Lower lobe of right lung (tissue), 2 donors: ENCODE data around the gene KCNK6. TPM values are rescaled to one million over a fixed set of nuclear protein-coding genes. Genes with fewer than 3 reads are reported as not detected.

Experiments used
- ATAC-seq, 2 donors: fragments of 200-7000 bp; cut with Tn5 transposase; one replicate each; pipeline ENCODE4 v1.9.1; 2020 to 2022; ENCODE audit warnings: mild to moderate bottlenecking in 2 of 2, moderate library complexity in 2 of 2
- DNase-seq: peaks from one replicate; pipeline ENCODE4 v3.0.0-alpha.2; 2020
- H3K27ac ChIP-seq: fragments of 200-600 bp; one replicate; pipeline ENCODE4 v1.8.0; 2022
- H3K27me3 ChIP-seq: fragments of 200-600 bp; one replicate; pipeline ENCODE4 v1.8.0; 2022; ENCODE audit warnings: low read depth
- H3K36me3 ChIP-seq: fragments of 200-600 bp; one replicate; pipeline ENCODE4 v1.8.0; 2022; ENCODE audit warnings: mild to moderate bottlenecking
- H3K4me1 ChIP-seq: fragments of 200-600 bp; one replicate; pipeline ENCODE4 v1.8.0; 2022
- H3K4me3 ChIP-seq: fragments of 200-600 bp; one replicate; pipeline ENCODE4 v1.8.0; 2022; ENCODE audit warnings: mild to moderate bottlenecking
- H3K9me3 ChIP-seq: fragments of 200-600 bp; one replicate; pipeline ENCODE4 v1.8.0; 2022
- intact Hi-C: fragments of 100-400 bp; cut with DNase I; formaldehyde crosslinking; loops from one replicate; pipeline ENCODE4 v1.11.0; 2022
- total RNA-seq: library from RNA; stranded (reverse); fragmentation: NEBNext Ultra II Directional; extraction: Animal tissue kit (Norgen Biotek cat#: 25700); gene quantifications from one replicate; pipeline ENCODE4 v1.2.1, GENCODE V29; 2021
- TF ChIP-seq, protein P1 (sequence below): fragments of 200-600 bp; IDR thresholded peaks from one replicate; pipeline ENCODE4 v1.8.0; 2022; ENCODE audit warnings: antibody characterized with exemption, mild to moderate bottlenecking
- donor health status: DM: no; HTN: yes; CAD: no; lungs with severe emphysema.

Gene KCNK6
- total RNA-seq, 1 donor from 2014 or later: 11.5 TPM

DNA sequence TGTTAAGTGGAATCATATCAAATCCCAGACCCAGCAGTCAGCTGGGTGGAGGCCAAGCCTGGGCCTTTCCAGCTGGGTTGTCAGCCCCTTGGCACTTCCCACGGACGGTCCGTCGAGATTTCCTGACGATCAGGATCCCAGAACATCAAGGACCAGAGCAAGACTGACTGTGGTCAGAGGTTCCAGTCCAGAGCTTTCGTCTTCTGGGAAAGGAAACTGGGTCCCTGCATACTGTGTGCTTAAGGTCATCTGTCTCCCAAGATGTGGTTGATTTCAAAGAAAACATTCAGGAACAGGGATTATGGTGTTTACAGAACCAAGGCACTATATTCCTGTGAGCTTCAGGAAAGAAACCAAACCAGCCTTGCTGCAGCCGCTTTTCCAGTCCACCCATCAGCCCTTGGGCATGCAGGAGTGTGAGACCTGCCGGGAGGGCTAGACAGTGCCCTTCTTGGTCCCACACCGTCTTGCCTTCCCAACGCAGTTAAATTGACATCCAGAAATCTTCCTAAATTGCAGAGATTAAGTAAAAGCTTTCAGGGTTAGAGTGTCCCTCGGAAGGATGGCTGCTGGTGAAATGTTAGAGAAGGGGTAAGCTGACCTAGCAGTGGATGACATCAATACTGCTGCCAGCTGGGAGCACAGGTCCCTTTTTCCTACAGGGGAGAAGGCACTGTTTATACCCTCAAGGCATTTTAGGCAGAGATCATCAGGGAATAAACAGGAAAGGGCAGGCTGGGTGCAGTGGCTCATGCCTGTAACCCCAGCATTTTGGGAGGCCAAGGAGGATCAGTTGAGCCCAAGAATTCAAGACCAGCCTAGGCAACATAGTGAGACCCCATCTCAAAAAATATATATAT is 20.6 kb upstream of the KCNK6 start:
- Histone ChIP-seq H3K4me1 (peaks cover 9% of the 10 kb centered on the region), H3K36me3 (peaks cover 4% of the 10 kb centered on the region), H3K27ac (peak overlapping the region; percentile 25), H3K4me3 (no peak overlapping the region), H3K9me3 (no peaks in the 10 kb centered on the region), H3K27me3 (no peaks in the 10 kb centered on the region)
- DNase-seq (no peak), ATAC-seq (no peak)
- intact Hi-C loops: no loop called here
- TF ChIP-seq, protein P1, sequence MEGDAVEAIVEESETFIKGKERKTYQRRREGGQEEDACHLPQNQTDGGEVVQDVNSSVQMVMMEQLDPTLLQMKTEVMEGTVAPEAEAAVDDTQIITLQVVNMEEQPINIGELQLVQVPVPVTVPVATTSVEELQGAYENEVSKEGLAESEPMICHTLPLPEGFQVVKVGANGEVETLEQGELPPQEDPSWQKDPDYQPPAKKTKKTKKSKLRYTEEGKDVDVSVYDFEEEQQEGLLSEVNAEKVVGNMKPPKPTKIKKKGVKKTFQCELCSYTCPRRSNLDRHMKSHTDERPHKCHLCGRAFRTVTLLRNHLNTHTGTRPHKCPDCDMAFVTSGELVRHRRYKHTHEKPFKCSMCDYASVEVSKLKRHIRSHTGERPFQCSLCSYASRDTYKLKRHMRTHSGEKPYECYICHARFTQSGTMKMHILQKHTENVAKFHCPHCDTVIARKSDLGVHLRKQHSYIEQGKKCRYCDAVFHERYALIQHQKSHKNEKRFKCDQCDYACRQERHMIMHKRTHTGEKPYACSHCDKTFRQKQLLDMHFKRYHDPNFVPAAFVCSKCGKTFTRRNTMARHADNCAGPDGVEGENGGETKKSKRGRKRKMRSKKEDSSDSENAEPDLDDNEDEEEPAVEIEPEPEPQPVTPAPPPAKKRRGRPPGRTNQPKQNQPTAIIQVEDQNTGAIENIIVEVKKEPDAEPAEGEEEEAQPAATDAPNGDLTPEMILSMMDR: no peak

DNA sequence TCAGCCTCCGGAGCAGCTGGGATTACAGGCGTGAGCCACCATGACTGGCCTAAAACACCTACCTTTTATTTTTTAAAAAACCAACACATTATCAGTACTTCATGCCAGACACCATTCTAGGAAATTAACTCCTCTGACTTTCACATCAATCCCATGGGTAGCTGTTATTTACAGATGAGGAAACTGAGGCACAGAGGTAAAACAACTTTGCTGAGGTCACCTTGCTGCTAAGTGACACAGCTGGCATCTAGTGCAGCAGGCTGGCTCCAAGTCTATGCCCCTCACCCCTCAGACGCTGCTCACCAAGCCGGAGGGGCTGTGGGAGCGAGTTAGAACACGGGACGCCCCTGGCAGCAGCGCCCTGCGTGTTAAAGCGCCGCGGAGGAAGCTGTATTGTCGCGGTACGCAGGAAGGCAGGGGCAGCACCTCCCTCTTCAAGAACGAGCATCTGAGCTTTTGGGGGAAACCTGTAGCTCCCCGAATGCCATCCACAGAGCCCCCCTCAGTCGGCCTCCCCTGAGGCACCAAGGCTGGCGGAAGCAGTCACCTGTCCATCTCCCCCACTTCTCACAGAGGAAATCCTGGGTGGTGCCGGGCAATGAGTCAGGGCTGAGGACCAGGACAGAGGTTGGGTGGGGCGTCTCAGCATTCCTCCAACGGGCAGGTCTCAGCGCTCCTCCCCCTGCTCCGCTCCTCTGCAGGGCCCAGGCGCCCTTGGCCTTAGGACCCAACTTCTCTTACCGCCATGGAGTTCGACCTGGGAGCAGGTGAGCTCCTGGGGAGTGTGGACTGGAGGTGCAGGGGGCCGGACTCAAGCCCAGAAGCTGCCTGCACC is 15.9 kb upstream of the KCNK6 start, which contains the start of gene C19orf33:
C19orf33 (plus strand) TSS at position 735 of the 835 bp plus-strand sequence; CDS start at position 746, 11 bp downstream.
- Histone ChIP-seq H3K4me1 (peaks cover 20% of the 10 kb centered on the region), H3K27ac (peak within 1 kb of the TSS; percentile 83), H3K27me3 (no peaks in the 10 kb centered on the region), H3K9me3 (no peaks in the 10 kb centered on the region), H3K4me3 (peak within 1 kb of the TSS; percentile 53), H3K36me3 (peaks cover 28% of the 10 kb centered on the region)
- TF ChIP-seq, protein P1: no peak
- ATAC-seq (peak; percentile 93 to 95), DNase-seq (peak; percentile 88)
- intact Hi-C loops: no loop called here

GRCh38 chr19:38304352-38304865 is 15.2 kb upstream of the KCNK6 start:
- Histone ChIP-seq H3K4me3 (peak overlapping the region; percentile 53), H3K36me3 (peaks cover 35% of the 10 kb centered on the region), H3K4me1 (peaks cover 20% of the 10 kb centered on the region), H3K27me3 (no peaks in the 10 kb centered on the region), H3K27ac (peak overlapping the region; percentile 83), H3K9me3 (no peaks in the 10 kb centered on the region)
- intact Hi-C loops: no loop called here
- peak in 1 of 2 donors; percentile 13 for ATAC-seq
- TF ChIP-seq, protein P1: no peak
- DNase-seq: no peak

- peak; percentile 93 to 94 for ATAC-seq
- H3K27ac ChIP-seq: peak overlapping the region; percentile 83
- TF ChIP-seq, protein P1: no peak
- peak; percentile 91 for DNase-seq
- H3K36me3 ChIP-seq: peaks cover 36% of the 10 kb centered on the region
- no peaks in the 10 kb centered on the region for H3K9me3 ChIP-seq
- peak overlapping the region; percentile 53 for H3K4me3 ChIP-seq
- H3K27me3 ChIP-seq: no peaks in the 10 kb centered on the region
- intact Hi-C loops: no loop called here
- peaks cover 20% of the 10 kb centered on the region for H3K4me1 ChIP-seq
These were observed 14.7 kb upstream of the KCNK6 start for GRCh38 chr19:38304866-38305429.

DNA sequence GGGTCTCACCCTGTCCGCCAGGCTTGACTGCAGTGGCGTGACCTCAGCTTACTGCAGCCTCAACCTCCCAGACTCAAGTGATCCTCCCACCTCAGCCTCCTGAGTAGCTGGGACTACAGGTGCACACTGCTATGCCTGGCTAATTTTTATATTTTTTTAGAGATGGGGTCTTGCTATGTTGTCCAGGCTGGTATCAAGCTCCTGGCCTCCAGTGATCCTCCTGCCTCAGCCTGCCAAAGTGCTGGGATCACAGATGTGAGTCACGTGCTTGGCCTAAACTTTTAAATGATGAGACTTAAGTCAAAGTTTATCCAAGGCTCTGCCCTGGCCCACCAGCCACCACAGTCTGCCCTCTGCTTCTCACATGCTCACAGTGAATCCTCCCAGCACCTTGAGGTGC is 13.4 kb upstream of the KCNK6 start:
- Histone ChIP-seq H3K27ac (no peak overlapping the region), H3K27me3 (no peaks in the 10 kb centered on the region), H3K36me3 (peaks cover 36% of the 10 kb centered on the region), H3K9me3 (no peaks in the 10 kb centered on the region), H3K4me1 (peaks cover 20% of the 10 kb centered on the region), H3K4me3 (no peak overlapping the region)
- no peak for ATAC-seq
- TF ChIP-seq, protein P1: no peak
- intact Hi-C loops: no loop called here
- DNase-seq: no peak
